ENCODE results near the gene DGKI.

The DGKI gene

DNA sequence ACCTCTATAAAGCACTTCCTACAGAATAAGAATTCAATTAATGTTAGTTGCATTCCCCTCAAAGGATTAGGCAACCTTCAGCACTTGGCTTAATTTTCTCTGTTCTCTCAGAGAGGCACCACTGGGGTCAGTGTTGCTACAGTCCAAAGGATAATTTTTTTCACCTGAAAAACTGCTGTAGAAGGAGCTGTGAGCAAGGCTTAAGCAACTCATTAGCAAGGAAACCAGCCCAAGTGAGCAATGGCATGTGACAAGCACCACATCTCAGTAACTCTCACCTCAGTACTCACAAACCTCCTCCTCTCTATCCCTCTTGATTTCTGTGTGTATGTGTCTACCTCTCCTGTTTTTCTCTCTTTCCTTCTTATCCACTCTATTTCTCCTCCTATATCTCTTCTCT, 55.9 kb downstream of the DGKI start:
- H3K27me3 ChIP-seq = peaks cover 5% of the 10 kb centered on the region
- H3K4me3 ChIP-seq (ENCODE audit: low read depth in 1 of 2, low read length in 1 of 2) = no peak overlapping the region
- no peaks in the 10 kb centered on the region for H3K9me3 ChIP-seq
- H3K36me3 ChIP-seq = no peaks in the 10 kb centered on the region
- no peak for TF ChIP-seq CTCF (IDR thresholded peaks at IDR 0.05)
- no peak overlapping the region for H3K27ac ChIP-seq
- no peaks in the 10 kb centered on the region for H3K4me1 ChIP-seq (ENCODE audit: control insufficient read depth in 1 of 2, insufficient read depth in 1 of 2, low read depth in 1 of 2, low read length in 1 of 2)

GRCh38 chr7:137789215-137789882, 57.4 kb downstream of the DGKI start:
- TF ChIP-seq CTCF (IDR thresholded peaks at IDR 0.05) = no peak
- Histone ChIP-seq H3K4me1 (ENCODE audit: control insufficient read depth in 1 of 2, insufficient read depth in 1 of 2, low read depth in 1 of 2, low read length in 1 of 2) (no peaks in the 10 kb centered on the region), H3K36me3 (no peaks in the 10 kb centered on the region), H3K27me3 (peaks cover 5% of the 10 kb centered on the region), H3K4me3 (ENCODE audit: low read depth in 1 of 2, low read length in 1 of 2) (no peak overlapping the region), H3K9me3 (no peaks in the 10 kb centered on the region), H3K27ac (no peak overlapping the region)

GRCh38 chr7:137787301-137787976, 59.3 kb downstream of the DGKI start:
- no peak overlapping the region for H3K27ac ChIP-seq
- H3K36me3 ChIP-seq = no peaks in the 10 kb centered on the region
- H3K27me3 ChIP-seq = peaks cover 5% of the 10 kb centered on the region
- H3K9me3 ChIP-seq = no peaks in the 10 kb centered on the region
- H3K4me1 ChIP-seq (ENCODE audit: control insufficient read depth in 1 of 2, insufficient read depth in 1 of 2, low read depth in 1 of 2, low read length in 1 of 2) = no peaks in the 10 kb centered on the region
- no peak overlapping the region for H3K4me3 ChIP-seq (ENCODE audit: low read depth in 1 of 2, low read length in 1 of 2)
- TF ChIP-seq CTCF (IDR thresholded peaks at IDR 0.05) = no peak

DNA sequence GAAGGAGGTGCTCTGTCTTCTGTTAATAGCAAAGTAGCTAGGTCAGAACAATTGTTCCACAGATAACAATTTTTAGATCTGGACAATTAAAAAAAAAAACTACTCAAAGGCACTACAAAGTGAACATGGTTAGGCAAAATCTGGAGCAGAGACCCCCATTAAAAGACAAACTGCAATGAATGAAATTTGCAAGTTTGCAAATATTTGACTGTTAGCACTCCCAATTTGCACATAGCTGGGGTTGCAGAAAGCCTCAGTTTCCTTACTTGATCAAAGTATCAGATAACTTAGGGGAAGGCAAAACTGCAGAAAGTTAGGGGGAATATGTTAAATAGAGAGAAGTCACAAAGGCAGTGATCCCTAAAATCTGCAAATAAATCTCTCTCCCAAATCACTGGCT, 68.3 kb downstream of the DGKI start:
- Histone ChIP-seq H3K36me3 (no peaks in the 10 kb centered on the region), H3K9me3 (no peaks in the 10 kb centered on the region), H3K27ac (no peak overlapping the region), H3K27me3 (peaks cover 8% of the 10 kb centered on the region), H3K4me1 (ENCODE audit: control insufficient read depth in 1 of 2, insufficient read depth in 1 of 2, low read depth in 1 of 2, low read length in 1 of 2) (no peaks in the 10 kb centered on the region), H3K4me3 (ENCODE audit: low read depth in 1 of 2, low read length in 1 of 2) (no peak overlapping the region)
- TF ChIP-seq CTCF (IDR thresholded peaks at IDR 0.05) = no peak

DNA sequence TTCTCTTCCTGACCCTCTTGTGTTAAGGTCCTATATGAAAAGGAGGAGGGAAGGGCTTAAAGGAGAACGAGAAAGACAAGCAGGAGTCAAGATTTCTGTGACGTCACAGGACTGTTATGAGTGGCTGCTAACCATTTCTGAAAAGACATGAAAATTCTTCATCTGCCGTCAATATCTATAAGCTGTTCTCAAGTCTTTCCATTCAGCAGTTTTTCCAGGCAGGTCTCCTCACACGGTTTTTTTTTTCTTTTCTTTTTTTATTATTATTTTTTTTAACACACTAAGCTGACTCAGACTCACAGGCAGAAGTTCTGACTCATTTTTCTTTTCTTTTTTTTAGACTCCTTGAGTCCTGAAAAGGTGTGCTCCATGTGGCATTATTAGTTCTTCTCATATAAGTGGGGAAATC, 72.0 kb downstream of the DGKI start:
- no peak overlapping the region for H3K27ac ChIP-seq
- TF ChIP-seq CTCF (IDR thresholded peaks at IDR 0.05) = no peak
- no peaks in the 10 kb centered on the region for H3K36me3 ChIP-seq
- no peak overlapping the region for H3K4me3 ChIP-seq (ENCODE audit: low read depth in 1 of 2, low read length in 1 of 2)
- H3K9me3 ChIP-seq = no peaks in the 10 kb centered on the region
- H3K27me3 ChIP-seq = peaks cover 2% of the 10 kb centered on the region
- H3K4me1 ChIP-seq (ENCODE audit: control insufficient read depth in 1 of 2, insufficient read depth in 1 of 2, low read depth in 1 of 2, low read length in 1 of 2) = no peaks in the 10 kb centered on the region
